GM12873 (cell line): Measurements from ENCODE around the gene LHFPL2.

Experiments used
- TF ChIP-seq, protein P1 (sequence below): IDR thresholded peaks from 2 replicates; pipeline ENCODE4 v1.5.1; 2012; ENCODE audit warnings: low read depth, mild to moderate bottlenecking, moderate library complexity, low read length, control low read depth; ENCODE audit not compliant: insufficient read depth; ENCODE audit errors: missing control alignments

The LHFPL2 gene

DNA sequence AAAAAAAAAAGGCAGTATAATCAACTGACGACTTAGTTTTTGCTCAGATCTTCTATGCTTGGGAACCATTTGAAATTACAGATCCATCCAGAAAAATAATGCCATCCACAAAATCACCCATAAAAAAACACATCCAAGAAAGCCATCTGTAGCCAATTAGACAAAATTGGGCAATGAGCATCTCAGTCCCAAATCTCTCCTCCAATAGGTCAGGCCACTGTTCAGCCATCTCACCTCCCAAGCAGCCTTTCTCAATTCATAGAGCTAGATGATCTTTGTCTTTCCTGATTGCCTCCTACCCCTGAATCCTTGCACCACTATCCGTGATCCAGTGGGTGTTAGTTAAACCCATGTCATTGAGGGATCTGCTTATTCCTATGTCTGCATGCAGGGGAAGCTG, 148.5 kb downstream of the LHFPL2 start:
- TF ChIP-seq, protein P1, sequence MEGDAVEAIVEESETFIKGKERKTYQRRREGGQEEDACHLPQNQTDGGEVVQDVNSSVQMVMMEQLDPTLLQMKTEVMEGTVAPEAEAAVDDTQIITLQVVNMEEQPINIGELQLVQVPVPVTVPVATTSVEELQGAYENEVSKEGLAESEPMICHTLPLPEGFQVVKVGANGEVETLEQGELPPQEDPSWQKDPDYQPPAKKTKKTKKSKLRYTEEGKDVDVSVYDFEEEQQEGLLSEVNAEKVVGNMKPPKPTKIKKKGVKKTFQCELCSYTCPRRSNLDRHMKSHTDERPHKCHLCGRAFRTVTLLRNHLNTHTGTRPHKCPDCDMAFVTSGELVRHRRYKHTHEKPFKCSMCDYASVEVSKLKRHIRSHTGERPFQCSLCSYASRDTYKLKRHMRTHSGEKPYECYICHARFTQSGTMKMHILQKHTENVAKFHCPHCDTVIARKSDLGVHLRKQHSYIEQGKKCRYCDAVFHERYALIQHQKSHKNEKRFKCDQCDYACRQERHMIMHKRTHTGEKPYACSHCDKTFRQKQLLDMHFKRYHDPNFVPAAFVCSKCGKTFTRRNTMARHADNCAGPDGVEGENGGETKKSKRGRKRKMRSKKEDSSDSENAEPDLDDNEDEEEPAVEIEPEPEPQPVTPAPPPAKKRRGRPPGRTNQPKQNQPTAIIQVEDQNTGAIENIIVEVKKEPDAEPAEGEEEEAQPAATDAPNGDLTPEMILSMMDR: no peak

DNA sequence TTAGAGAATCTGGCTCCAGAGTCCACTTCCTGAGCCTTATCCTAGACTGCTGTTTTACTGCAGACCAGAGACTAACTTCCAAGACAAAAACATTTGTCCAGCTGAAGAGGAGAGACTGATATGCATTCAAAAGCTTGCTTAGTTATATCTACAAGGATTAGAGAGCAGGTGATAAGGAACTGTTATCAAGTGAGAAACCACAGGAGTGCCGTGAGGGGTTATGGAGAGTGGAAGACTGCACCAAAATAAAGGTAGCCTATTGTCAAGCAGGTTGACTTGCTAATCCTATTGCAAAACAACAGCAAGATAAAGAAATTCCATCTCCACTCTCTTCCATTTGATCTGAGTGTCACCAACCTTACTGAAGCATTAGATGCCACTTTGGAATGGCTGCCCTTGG, 149.1 kb downstream of the LHFPL2 start:
- TF ChIP-seq, protein P1: no peak

DNA sequence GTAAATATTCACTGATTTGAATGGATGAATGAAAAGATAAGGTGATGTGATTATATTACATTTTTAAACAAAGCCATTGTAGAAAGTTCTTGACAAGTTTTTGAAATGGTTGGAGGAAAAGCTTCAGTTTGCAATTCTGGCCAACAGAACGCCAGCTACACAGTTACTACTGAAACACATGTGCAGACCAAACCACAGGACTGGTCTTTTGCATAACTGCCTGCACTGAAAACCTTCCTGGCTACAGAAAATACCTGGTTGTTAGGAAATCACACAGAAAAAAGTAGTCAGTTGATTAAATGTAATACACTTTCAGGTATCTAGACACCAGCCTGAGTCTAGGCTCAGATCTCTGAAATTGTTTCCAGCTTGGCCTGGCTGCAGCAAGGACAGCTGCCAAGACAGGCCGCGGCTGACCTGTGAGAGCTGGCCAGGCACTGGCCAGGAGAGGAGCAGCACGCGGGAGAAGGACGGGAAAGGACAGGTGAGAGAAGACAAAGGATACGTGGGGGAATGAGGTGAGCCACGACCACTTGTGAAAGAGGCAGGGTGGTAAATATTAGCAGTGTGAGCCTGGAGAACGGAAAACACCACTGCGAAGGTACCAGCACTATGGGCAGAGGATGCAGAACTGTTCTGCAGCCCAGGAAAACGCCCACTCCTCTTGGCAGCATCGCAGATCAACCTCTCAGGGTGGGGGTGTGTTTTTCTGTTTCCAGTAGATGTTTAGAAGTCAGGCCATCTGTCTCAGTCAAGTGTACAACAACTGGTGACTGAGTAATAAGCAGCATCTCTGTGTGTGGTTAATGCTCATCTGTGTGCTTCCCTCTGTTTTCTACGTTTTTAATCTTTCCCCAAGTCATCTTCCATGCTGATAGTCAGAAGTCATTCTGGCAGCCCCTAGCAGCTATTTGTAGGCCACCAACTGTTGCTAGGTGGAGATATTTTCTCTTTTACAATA, 150.7 kb downstream of the LHFPL2 start:
- TF ChIP-seq, protein P1: no peak

DNA sequence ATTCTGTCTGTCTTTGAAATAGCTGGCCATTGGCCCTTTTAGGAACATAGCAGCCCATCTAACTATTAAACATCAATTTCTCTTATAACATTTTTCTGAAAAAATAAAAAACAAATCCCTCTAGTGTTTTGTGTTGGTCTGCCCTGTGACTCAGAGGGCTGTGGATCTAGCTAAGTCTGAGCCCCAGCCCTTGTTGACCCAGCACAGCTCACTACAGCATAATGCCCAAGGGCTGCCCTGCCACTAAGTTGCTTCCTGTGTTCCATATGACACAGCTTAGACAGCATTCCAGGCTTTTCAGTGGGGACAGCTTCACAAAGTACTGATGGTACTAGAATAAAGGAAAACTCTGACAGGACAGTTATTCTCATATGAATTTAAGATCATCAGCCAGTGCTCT, 152.2 kb downstream of the LHFPL2 start:
- TF ChIP-seq, protein P1: no peak

DNA sequence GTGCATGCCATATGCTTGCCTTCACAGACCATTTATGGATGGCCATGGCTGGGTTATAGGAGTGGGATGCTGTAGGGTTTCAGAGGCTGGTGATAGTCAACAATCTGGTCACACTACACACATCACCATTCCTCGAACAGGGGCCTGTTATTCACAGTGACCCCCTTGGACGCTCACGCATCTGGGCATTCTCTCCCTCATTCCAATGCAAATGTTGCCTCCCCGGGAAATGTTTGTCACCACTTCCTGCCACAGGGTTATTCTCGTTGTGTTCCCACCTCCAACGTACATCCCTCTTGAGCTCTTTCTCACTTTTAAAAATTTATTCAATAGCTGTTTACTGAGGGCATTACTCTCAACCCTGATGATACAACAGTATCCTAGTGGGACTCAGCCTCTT, 152.8 kb downstream of the LHFPL2 start:
- TF ChIP-seq, protein P1: no peak

DNA sequence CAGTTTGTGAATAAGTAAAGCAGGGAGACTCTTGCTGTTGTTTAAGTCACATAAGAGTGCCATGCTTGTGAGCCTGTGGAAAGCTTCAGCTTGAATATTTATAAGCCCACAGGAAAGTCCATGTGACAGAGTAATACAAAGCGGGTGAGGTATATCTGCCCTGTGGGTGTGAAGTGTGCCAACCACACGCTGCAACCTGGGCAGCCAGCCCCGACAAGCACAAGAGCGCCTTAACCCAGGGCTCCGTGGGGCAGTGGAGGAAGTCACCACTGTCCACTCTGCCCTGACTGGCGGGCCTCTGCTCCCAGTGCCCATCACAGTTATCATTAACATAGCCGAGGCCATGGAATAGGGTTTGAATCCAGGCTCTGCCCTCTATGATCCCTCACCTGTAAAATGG, 155.9 kb downstream of the LHFPL2 start:
- TF ChIP-seq, protein P1: no peak

DNA sequence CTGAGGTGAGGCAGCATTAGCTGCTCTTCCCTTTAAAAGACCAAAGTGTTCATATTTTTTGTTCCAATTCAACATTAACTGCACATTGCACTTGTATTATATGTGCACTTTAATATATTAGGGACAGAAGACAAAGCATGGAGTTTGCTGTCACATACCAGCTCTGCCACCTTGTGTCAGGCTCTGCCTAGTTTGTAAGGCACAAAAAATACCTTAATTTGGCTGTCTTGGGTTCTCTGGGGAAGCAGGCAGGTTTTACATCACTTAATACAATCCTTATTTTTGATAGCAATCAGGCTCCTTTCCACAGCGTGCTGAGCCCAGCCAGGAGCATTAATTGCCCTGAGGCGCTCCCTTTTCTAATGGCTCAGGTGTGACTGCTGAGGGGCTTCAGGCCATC, 156.3 kb downstream of the LHFPL2 start:
- TF ChIP-seq, protein P1: no peak
